Common myeloid progenitor, CD34-positive (primary cell): ENCODE measurements around the gene RAB15.

Experiments used
- CTCF ChIA-PET: fragments of 350-600 bp; sonication (Branson Sonifier 250); formaldehyde crosslinking; loops from one replicate; lab custom pipeline; 2021; ENCODE audit warnings: antibody characterized with exemption; lab: Charles Lee
- POLR2A ChIA-PET: fragments of 350-600 bp; sonication (Branson Sonifier 250); formaldehyde crosslinking; loops from one replicate; lab custom pipeline; 2021; ENCODE audit warnings: antibody characterized with exemption; lab: Charles Lee
- DNase-seq, 3 donors: peaks; one replicate each; pipeline versions ENCODE4 v3.0.0 to v3.0.0-alpha.2; 2013
- H3K27ac ChIP-seq, 2 experiments: 1 replicate in 1 of 2; 2 replicates in 1 of 2; pipeline ENCODE4 v1.7.0; 2013; ENCODE audit warnings: inconsistent platforms in 2 of 2, low read length in 2 of 2, mild to moderate bottlenecking in 2 of 2, low read depth in 1 of 2, moderate library complexity in 1 of 2; ENCODE audit not compliant: severe bottlenecking in 2 of 2, insufficient read depth in 1 of 2, poor library complexity in 1 of 2
- H3K27me3 ChIP-seq, 5 experiments: replicated peaks in 2 of 5; 1 replicate in 3 of 5; 2 replicates in 2 of 5; pipeline versions ENCODE4 v1.6.1 to v1.7.0; 2013; ENCODE audit warnings: low read length in 4 of 5, mild to moderate bottlenecking in 2 of 5, moderate library complexity in 2 of 5, inconsistent platforms in 1 of 5; ENCODE audit not compliant: insufficient read depth in 5 of 5, control insufficient read depth in 4 of 5
- H3K36me3 ChIP-seq, 4 experiments: 1 replicate in 2 of 4; 2 replicates in 2 of 4; pipeline versions ENCODE4 v1.6.1 to v1.7.0; 2013; ENCODE audit warnings: low read length in 3 of 4, control low read depth in 1 of 4, mild to moderate bottlenecking in 1 of 4; ENCODE audit not compliant: control insufficient read depth in 4 of 4, insufficient read depth in 4 of 4
- H3K4me1 ChIP-seq, 4 experiments: 1 replicate in 3 of 4; 2 replicates in 1 of 4; pipeline versions ENCODE4 v1.6.1 to v1.7.1; 2013; ENCODE audit warnings: low read length in 3 of 4, mild to moderate bottlenecking in 3 of 4, control low read depth in 1 of 4, inconsistent platforms in 1 of 4, moderate library complexity in 1 of 4; ENCODE audit not compliant: control insufficient read depth in 4 of 4, insufficient read depth in 4 of 4; ENCODE audit errors: control extremely low read depth in 1 of 4
- H3K4me3 ChIP-seq, 7 experiments: 1 replicate in 4 of 7; 2 replicates in 3 of 7; pipeline versions ENCODE4 v1.5.1 to v1.7.0; 2013; ENCODE audit warnings: mild to moderate bottlenecking in 7 of 7, low read length in 6 of 7, moderate library complexity in 6 of 7, inconsistent platforms in 2 of 7, low read depth in 2 of 7, control low read depth in 1 of 7; ENCODE audit not compliant: insufficient read depth in 4 of 7, control insufficient read depth in 1 of 7; ENCODE audit errors: extremely low read depth in 1 of 7
- H3K9me3 ChIP-seq, 5 experiments: 1 replicate in 4 of 5; 2 replicates in 1 of 5; pipeline versions ENCODE4 v1.6.1 to v1.7.1; 2013; ENCODE audit warnings: low read length in 4 of 5, mild to moderate bottlenecking in 2 of 5, inconsistent platforms in 1 of 5, low read depth in 1 of 5, moderate library complexity in 1 of 5; ENCODE audit not compliant: control insufficient read depth in 4 of 5, insufficient read depth in 2 of 5; ENCODE audit errors: control extremely low read depth in 1 of 5
- WGBS: methylation state at CpG from one replicate; pipeline ENCODE4 v1.1.5; 2013; ENCODE audit not compliant: insufficient coverage; 5-methylcytosine and 5-hydroxymethylcytosine counted together

The RAB15 gene

GRCh38 chr14:64979336-64980074 is 7.4 kb upstream of the RAB15 start:
- Histone ChIP-seq H3K9me3 (no peaks in the 10 kb centered on the region), H3K4me3 (no peak overlapping the region), H3K36me3 (no peaks in the 10 kb centered on the region), H3K27ac (no peak overlapping the region), H3K4me1 (peaks cover 0 to 3% (median 2%) of the 10 kb centered on the region in 4 experiments), H3K27me3 (peaks cover 0 to 6% (median 0%) of the 10 kb centered on the region in 5 experiments)
- POLR2A ChIA-PET, result no interaction called here
- CTCF ChIA-PET, result interaction anchor here (0.7 to 16.2 kb wide), 3 partner anchors 9 to 88 kb away, joined by 3 to 236 read pairs (median 3); no protein-coding TSS in a partner anchor
- WGBS, result no CpG with 5 or more reads among the region's 5 CpGs
- DNase-seq, result no peak

GRCh38 chr14:64974563-64974962 is 2.4 kb upstream of the RAB15 start:
- no peaks in the 10 kb centered on the region for H3K36me3 ChIP-seq
- ChIA-PET POLR2A (no interaction called here), CTCF (interaction anchor here (0.9 to 2.6 kb wide), 5 partner anchors 10 to 76 kb away, joined by 3 to 10 read pairs (median 4); partner anchors contain the start of gene FNTB)
- 95% methylated on average over 8 of the region's 8 CpGs for WGBS
- H3K4me1 ChIP-seq, result peaks cover 0 to 26% (median 20%) of the 10 kb centered on the region in 4 experiments
- no peaks in the 10 kb centered on the region for H3K9me3 ChIP-seq
- H3K27me3 ChIP-seq, result peaks cover 0 to 9% (median 6%) of the 10 kb centered on the region in 5 experiments
- no peak for DNase-seq
- H3K27ac ChIP-seq, result no peak overlapping the region
- H3K4me3 ChIP-seq, result no peak overlapping the region

- H3K4me1 ChIP-seq, result peaks cover 0 to 28% (median 22%) of the 10 kb centered on the region in 4 experiments
- ChIA-PET CTCF (interaction anchor here (1.0 to 1.8 kb wide), 4 partner anchors 11 to 46 kb away, joined by 3 to 7 read pairs (median 4); partner anchors contain the start of gene FNTB), POLR2A (no interaction called here)
- peaks cover 0 to 9% (median 6%) of the 10 kb centered on the region in 5 experiments for H3K27me3 ChIP-seq
- WGBS, result 95% methylated on average over 3 of the region's 9 CpGs
- H3K4me3 ChIP-seq, result no peak overlapping the region
- no peak for DNase-seq
- H3K27ac ChIP-seq, result no peak overlapping the region
- H3K36me3 ChIP-seq, result no peaks in the 10 kb centered on the region
- no peaks in the 10 kb centered on the region for H3K9me3 ChIP-seq
Measured at GRCh38 chr14:64973826-64974225, 1.7 kb upstream of the RAB15 start.

DNA sequence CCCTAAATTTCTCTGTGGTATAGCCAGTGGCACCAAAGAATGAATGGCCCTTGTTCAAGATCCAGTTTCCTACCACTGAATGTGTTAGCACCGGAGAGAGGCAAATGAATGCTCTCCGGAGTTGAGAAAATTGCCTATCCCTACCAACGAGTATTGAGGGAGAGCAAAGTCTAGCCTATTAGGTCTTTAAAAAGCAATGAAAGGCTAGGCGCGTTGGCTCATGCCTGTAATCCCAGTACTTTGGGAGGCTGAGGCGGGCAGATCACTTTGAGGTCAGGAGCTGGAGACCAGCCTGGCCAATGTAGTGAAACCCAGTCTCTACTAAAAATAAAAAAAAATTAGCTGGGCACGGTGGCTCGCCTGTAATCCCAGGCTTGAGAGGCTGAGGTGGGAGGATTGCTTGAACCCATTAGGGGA is 898 bp upstream of the RAB15 start:
- 95% methylated on average over 7 of the region's 8 CpGs for WGBS

DNA sequence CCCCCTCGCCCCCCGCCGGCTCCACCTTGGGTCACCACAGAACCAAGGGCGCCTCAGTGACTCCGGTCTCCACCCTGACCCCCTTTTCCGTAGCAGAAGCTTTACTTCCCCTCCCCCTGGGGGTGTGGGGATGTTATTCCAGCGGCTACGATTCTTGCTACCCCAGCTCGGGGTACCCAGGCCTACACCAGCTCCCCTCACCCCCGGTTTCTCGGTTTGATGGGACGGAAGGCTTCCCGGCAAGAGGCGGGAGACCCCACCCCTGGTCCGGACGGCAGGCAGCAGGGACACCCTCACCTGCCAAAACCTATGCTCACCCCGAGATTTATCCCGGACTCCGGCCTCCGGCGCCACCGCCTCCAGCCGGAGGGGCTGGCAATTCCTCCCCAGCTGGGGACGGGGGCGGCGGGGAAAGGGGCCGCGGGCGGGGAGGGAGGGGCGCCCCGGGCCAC is 619 bp downstream of the RAB15 start:
- H3K4me3 ChIP-seq, result peak overlapping the region; percentile 37 to 80 (median 67)
- H3K27me3 ChIP-seq, result peaks cover 0 to 9% (median 0%) of the 10 kb centered on the region in 5 experiments
- WGBS, result 0% methylated on average over 6 of the region's 31 CpGs
- DNase-seq, result peak in 2 of 3 donors; percentile 18 to 40
- ChIA-PET POLR2A (no interaction called here), CTCF (no interaction called here)
- H3K36me3 ChIP-seq, result no peaks in the 10 kb centered on the region
- peaks cover 0 to 35% (median 27%) of the 10 kb centered on the region in 4 experiments for H3K4me1 ChIP-seq
- H3K9me3 ChIP-seq, result no peaks in the 10 kb centered on the region
- H3K27ac ChIP-seq, result no peak overlapping the region

More for the DNA sequence above, 898 bp upstream of the RAB15 start:
- ChIA-PET POLR2A (no interaction called here), CTCF (interaction anchor here (1.0 to 1.4 kb wide), 2 partner anchors 11 to 12 kb away, joined by 3 to 7 read pairs; no protein-coding TSS in a partner anchor)
- Histone ChIP-seq H3K27ac (no peak overlapping the region), H3K4me3 (peak overlapping the region in 4 of 7 experiments; percentile 61 to 78 (median 71)), H3K36me3 (no peaks in the 10 kb centered on the region), H3K27me3 (peaks cover 0 to 9% (median 4%) of the 10 kb centered on the region in 5 experiments), H3K9me3 (no peaks in the 10 kb centered on the region), H3K4me1 (peaks cover 0 to 35% (median 27%) of the 10 kb centered on the region in 4 experiments)
- no peak for DNase-seq

- Histone ChIP-seq H3K9me3 (no peaks in the 10 kb centered on the region), H3K4me1 (peaks cover 0 to 35% (median 27%) of the 10 kb centered on the region in 4 experiments), H3K27me3 (peaks cover 0 to 9% (median 0%) of the 10 kb centered on the region in 5 experiments), H3K4me3 (peak overlapping the region in 4 of 7 experiments; percentile 67 to 80 (median 71)), H3K36me3 (no peaks in the 10 kb centered on the region), H3K27ac (no peak overlapping the region)
- 74% methylated on average over 8 of the region's 8 CpGs for WGBS
- CTCF ChIA-PET, result interaction anchor here (1.0 to 3.0 kb wide), 9 partner anchors 9 to 158 kb away, joined by 3 to 16 read pairs (median 3); partner anchors contain the start of gene FNTB
- POLR2A ChIA-PET, result no interaction called here
- no peak for DNase-seq
Measured at GRCh38 chr14:64970776-64971477, 1.2 kb downstream of the RAB15 start.
